HG02970 (cell line): ENCODE results near the gene TMEM121.

ENCODE experiments used
- ATAC-seq: cut with Tn5 transposase; IDR thresholded peaks from one replicate; pipeline ENCODE4 v1.9.1; 2021; ENCODE audit warnings: mild to moderate bottlenecking, moderate library complexity, moderate number of reproducible peaks; ENCODE audit not compliant: unreplicated experiment, low FRiP score

TMEM121 gene

GRCh38 chr14:105496831-105497591 lies 29.4 kb upstream of the TMEM121 start:
- no peak for ATAC-seq

GRCh38 chr14:105497671-105498429 lies 28.5 kb upstream of the TMEM121 start:
- ATAC-seq = no peak

GRCh38 chr14:105498430-105499255 lies 27.7 kb upstream of the TMEM121 start:
- ATAC-seq = no peak

GRCh38 chr14:105499256-105500035 lies 26.9 kb upstream of the TMEM121 start:
- no peak for ATAC-seq

- ATAC-seq = no peak
Measured at GRCh38 chr14:105500036-105500725, 26.2 kb upstream of the TMEM121 start.

GRCh38 chr14:105500726-105501101 lies 25.7 kb upstream of the TMEM121 start:
- no peak for ATAC-seq

- ATAC-seq = no peak
Measured at GRCh38 chr14:105501504-105502291, 24.7 kb upstream of the TMEM121 start.

GRCh38 chr14:105502446-105503295 lies 23.7 kb upstream of the TMEM121 start:
- no peak for ATAC-seq

- ATAC-seq = no peak
Measured at GRCh38 chr14:105503296-105503640, 23.1 kb upstream of the TMEM121 start.

GRCh38 chr14:105503935-105504692 lies 22.3 kb upstream of the TMEM121 start:
- ATAC-seq = no peak

- no peak for ATAC-seq
Measured at GRCh38 chr14:105505101-105505500, 21.3 kb upstream of the TMEM121 start.

GRCh38 chr14:105507247-105507646 lies 19.1 kb upstream of the TMEM121 start:
- ATAC-seq = no peak

- ATAC-seq = no peak
Measured at GRCh38 chr14:105508069-105508468, 18.3 kb upstream of the TMEM121 start.

- ATAC-seq = no peak
Measured at GRCh38 chr14:105508601-105509000, 17.8 kb upstream of the TMEM121 start.

GRCh38 chr14:105517096-105517495 lies 9.3 kb upstream of the TMEM121 start:
- ATAC-seq = no peak

GRCh38 chr14:105519946-105520698 lies 6.3 kb upstream of the TMEM121 start:
- no peak for ATAC-seq

GRCh38 chr14:105525326-105525725 lies 1.1 kb upstream of the TMEM121 start:
- no peak for ATAC-seq
